GM13977 (cell line): ENCODE measurements around the gene C16orf74.

Source experiments
- DNase-seq: peaks from one replicate; pipeline ENCODE4 v3.0.0; 2012; ENCODE audit warnings: low spot score
- in situ Hi-C: fragments of 300-500 bp; cut with MboI; formaldehyde crosslinking; loops from one replicate; pipeline ENCODE4 v1.12.0; 2022; ENCODE audit warnings: low sequenced_read_pairs, low pct_unique_long_range_greater_than_20kb, mixed read lengths, inconsistent platforms; ENCODE audit not compliant: unreplicated experiment
- TF ChIP-seq, protein P1 (sequence below): IDR thresholded peaks from 2 replicates; pipeline ENCODE4 v1.5.1; 2012; ENCODE audit warnings: mild to moderate bottlenecking, control low read depth; ENCODE audit not compliant: insufficient read depth; ENCODE audit errors: extremely low read depth, missing control alignments

Gene C16orf74

DNA sequence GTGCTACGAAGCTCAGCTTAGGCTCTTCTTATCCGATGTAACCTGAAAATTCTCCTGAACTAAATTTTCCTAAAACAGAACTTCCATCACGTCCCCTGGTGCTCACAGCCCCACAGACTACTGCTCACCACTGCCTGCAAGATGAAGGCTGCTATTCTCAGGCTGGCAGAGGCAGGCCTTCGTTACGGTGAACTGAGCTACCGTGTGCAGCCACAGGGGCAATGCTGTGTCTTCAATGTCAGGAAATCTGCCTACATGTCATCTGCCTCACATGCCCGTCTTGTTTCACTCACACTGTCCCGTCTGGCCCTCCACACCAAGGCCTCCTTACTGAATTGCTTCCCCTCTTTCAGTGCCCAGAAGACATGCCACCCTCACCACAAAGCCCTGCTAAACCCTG is 32.5 kb upstream of the C16orf74 start:
- in situ Hi-C loops, result no loop called here
- TF ChIP-seq, protein P1, sequence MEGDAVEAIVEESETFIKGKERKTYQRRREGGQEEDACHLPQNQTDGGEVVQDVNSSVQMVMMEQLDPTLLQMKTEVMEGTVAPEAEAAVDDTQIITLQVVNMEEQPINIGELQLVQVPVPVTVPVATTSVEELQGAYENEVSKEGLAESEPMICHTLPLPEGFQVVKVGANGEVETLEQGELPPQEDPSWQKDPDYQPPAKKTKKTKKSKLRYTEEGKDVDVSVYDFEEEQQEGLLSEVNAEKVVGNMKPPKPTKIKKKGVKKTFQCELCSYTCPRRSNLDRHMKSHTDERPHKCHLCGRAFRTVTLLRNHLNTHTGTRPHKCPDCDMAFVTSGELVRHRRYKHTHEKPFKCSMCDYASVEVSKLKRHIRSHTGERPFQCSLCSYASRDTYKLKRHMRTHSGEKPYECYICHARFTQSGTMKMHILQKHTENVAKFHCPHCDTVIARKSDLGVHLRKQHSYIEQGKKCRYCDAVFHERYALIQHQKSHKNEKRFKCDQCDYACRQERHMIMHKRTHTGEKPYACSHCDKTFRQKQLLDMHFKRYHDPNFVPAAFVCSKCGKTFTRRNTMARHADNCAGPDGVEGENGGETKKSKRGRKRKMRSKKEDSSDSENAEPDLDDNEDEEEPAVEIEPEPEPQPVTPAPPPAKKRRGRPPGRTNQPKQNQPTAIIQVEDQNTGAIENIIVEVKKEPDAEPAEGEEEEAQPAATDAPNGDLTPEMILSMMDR, result no peak
- no peak for DNase-seq

DNA sequence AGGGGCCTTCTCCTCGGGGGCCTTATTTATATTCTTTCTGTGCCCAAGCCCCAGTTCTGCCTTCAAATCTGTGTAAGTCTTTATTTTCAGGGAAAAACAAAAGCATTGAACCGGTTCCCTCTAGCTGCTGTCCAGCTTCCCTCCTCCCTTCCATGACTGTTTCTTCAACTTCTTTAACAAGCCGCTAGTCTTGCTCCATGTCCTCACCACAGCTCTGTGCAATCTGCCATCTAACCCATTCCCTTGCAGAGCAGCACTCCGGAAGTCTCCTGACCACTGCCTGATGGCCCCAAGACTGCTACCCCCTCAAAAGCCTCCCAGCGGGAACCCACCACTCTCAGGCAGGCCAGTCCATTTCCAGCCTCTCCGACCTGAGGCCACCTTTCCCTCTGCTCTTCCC is 31.6 kb upstream of the C16orf74 start:
- TF ChIP-seq, protein P1, result no peak
- no peak for DNase-seq
- in situ Hi-C loops, result no loop called here

GRCh38 chr16:85781695-85782370 is 30.9 kb upstream of the C16orf74 start:
- in situ Hi-C loops, result no loop called here
- DNase-seq, result no peak
- TF ChIP-seq, protein P1, result no peak

- in situ Hi-C loops, result no loop called here
Observed at GRCh38 chr16:85781156-85781555, 30.3 kb upstream of the C16orf74 start.

GRCh38 chr16:85780281-85780680 is 29.4 kb upstream of the C16orf74 start:
- DNase-seq, result no peak
- TF ChIP-seq, protein P1, result no peak
- in situ Hi-C loops, result no loop called here

More at GRCh38 chr16:85781156-85781555, 30.3 kb upstream of the C16orf74 start:
- TF ChIP-seq, protein P1, result no peak
- DNase-seq, result no peak

DNA sequence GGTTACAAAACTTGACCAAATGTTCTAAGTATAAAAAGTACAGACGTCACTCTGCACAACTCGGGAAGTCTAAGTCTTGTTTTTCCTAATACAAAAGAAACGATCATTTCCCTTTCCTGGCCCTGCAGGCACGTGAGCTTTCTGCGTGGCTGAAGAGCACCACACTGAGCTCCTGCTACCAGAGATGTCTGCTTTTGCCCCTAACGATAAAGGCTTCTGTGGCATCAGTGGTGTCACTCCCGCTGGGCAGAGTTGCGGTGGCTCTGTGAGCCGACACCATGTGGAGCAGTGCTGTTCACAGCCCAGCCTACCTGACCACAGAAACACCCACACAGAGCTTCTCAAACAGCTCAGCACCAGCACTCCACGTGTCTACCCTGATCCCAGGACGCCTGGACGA is 28.0 kb upstream of the C16orf74 start:
- no peak for DNase-seq
- TF ChIP-seq, protein P1, result no peak
- in situ Hi-C loops, result no loop called here
